ENCODE results near the gene CAMKK2. TPM values are rescaled to one million over a fixed set of nuclear protein-coding genes. Genes with fewer than 3 reads are reported as not detected.
"Not testable (repeated sequence)": the region's sequence is repeated elsewhere in the genome, so short reads cannot be mapped to it uniquely, and the experiment has no call there.

CAMKK2 gene
- total RNA-seq, 1 donor from 2014 or later: 36.5 TPM

DNA sequence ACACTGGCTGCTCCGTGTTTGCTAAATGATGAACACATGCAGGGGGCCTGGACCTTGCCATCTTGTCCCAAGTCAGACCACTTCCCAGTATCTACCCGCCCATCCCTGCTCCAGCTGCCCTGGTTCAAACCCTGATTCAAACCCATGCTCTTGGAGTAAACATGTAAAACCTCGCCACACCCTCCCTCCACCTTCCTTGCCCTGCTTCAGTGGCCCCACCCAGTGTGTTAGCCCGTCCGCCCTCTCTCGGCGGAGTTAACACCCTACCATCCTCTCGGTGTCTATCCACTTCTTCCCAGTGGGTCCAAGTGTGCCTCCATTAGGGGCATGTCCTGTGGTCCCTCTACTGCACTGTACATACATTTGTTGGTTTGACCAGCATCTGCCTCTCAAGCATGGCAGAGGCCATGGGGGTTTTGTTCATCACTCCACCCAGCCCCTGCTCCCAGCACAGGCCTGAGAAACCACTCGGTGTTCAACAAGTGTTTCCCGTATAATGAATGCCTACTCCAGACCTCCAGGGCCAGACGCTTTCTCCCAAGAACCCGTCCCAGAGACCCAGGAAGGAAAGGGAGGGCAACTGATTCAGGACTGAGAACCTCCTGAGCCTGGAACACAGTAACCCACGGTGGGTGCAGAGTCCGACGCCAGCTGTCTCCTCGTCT is 49.5 kb downstream of the CAMKK2 start:
- no peak for DNase-seq (ENCODE audit: low spot score)

DNA sequence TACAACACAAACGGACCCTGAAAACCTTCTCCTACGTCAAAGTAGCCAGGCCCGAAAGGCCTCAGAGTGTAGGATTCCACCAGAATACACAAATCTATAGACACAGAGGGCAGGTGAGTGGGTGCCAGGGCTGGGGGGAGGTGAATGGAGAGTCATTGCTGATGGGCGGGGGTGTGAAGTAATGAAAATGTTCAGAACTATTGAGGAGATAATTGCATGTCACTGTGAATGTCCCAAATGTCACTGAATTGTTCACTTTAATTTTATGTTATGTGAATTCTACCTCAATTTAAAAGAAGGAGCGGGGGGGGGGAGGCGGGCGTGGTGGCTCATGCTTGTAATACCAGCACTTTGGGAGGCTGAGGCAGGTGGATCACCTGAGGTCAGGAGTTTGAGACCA is 50.6 kb downstream of the CAMKK2 start:
- DNase-seq (ENCODE audit: low spot score): no peak

DNA sequence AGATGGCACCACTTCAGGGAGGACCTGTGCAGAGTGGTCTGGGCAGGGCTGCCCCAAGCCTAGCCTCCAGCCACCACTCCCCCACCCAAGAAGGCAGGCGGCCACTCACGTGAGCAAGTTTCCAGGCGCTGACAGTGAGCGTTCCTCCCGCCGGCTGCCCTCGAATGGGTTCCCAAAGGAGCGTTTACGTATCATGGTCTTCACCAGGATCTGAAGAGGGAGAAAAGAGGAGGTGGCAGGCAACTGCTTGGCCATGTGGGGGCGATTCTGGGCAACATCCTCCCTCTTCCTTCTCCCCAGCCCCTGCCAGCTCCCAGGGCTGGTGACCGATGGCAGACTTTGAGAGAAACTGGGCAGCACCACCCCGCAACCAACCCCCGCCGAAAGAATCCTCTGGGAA is 51.5 kb downstream of the CAMKK2 start:
- DNase-seq (ENCODE audit: low spot score): no peak

DNA sequence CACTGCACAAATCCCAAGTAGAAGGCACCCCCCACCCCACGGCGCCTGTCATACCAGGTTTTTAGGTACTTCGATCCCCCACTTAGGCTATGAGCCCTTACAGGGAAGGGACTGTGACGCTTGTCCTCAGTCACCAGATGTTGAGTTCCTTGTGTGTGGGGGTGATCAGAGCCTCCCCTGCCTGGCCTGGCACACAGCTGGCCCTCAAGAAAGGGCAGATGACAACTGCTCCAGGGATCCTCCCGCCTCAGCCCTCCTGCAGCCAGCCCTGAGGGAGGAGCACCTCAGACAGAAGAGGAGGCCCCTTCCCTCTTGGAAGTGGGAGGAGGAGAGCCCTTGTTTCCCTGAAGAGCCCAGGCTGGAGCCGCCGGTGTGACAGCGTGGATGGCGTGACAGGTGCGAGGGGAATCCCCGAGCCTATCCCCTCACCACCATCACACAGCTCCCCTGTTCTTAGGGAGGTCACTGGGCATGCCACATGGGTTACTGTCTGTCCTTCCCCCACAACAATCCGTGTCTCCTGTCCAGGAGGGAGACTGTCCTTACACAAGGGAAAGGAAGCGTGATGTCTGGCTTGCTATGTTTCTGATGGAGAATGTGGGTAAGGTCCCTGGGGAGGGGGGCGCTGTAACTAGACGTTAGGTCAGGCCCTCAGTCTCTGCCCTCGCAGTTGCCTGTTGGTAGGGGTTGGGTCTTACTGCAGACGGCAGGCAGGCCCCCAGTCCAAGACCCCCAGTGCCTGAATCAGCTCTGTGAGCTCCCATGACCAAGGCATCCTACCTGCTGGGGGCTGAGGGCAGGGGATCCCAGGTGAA is 55.1 kb downstream of the CAMKK2 start:
- DNase-seq (ENCODE audit: low spot score): no peak

DNA sequence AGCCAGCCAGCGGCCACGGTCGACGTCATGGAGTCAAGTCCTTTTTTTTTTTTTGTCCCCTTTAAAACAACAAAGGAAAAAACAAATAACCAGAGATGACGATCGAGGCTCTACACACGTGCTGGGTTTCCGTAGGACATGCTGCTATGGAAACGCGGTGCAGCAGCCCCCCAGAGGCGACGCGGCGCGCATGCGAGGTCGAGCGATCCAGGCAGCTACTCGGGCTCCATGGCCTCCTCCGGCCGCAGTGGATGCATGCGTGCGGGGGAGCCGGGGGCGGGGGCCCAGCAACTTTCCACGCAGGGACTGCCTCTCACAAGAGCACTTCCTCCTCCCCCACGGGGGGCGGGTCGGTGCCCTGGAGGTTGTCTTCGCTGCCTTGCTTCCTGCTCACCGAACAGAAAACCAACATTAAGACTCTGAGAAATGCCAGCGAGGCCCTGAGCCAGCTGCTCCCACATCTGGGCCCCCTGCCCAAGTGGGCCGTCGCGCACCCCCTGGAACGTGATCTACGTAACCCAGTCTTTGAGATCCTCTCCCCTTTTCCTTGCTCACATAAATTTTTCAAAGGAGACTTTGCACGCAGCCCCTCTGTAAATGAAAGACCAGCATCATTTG is 55.9 kb downstream of the CAMKK2 start:
- DNase-seq (ENCODE audit: low spot score): peak; percentile 72

DNA sequence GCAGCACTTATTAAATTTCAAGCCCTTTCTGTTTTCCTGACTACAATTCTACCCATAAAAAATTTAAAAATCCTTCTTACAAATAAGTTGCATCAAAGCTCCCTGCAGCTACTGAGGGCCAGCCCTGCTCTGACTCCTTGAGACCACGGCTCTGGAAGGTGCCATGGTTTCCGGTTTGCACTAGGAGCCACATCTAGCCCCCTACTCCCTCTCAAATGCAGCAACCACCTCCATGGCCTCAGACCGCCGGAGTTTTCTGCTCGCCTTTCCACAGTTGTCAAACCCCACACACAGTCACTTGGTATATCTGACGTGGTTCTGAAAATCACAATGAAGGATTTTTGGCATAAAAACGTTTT is 56.5 kb downstream of the CAMKK2 start:
- DNase-seq (ENCODE audit: low spot score): no peak

DNA sequence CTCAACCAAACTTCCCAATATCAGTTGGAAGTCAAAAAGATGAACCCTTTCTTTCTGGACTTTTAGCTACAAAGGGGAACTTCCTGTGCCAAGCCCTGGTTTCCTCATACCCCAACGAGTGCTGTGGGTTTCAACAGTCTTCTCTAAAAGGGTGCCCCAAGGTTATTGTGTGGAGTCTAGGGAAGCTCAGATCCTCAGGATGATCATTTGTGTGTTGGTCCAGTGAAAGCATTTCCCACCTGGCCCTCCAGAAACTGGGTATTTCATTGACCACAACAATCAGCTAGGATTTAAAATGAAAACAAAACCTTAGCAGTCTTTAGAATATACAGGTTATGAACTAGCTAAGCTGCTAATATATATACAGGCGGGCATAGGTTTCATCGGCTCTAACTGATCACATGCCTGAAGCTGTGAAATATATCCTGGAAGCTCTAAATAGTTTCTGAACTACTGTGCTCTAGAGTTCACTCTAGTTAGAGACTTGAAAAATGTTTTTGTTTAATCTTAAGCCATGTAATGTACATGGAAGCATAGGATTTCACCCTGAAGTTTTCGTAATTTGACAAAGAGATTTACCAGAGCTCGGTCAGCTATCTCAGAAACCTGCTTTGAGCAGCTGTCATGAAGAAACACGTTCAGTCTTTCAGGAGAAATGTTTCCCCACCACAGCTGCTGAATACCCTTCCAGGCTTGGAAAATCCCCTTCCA is 57.0 kb downstream of the CAMKK2 start:
- DNase-seq (ENCODE audit: low spot score): no peak

DNA sequence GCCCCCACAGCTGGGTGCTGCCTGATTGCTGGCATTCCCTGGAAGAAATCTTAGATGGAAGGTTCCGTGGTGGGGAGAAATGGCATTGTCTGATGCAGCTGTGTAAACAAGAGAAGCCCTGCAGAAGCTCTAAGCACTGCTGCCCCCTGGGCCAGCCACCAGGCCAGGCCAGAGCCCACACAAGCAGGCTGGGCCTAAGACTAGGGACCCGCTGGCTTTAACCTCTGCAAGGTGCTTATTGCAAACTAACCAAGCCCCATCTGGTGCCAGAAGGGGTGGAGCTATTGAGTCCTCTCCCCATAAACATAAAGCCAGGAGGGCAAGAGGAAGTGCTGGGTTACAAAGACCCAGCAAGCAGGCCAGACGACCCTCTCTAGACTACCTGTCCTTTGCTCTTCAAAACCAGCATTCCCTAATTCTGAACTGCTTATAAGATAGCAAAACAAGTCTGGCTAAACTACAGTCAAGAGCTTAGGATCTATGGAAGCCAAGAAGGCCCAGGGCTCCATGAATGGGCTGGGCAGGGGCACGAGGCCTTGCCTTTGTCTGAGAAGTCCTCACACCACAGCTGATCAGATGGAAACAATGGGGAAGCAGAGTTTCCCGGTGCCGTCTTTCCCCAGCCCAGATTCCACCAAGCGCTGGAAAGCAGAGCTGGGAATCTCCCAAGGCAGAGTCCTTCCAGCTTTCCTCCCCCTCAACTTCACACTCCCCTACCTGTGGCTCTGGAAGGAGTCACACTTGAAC is 57.7 kb downstream of the CAMKK2 start:
- no peak for DNase-seq (ENCODE audit: low spot score)

DNA sequence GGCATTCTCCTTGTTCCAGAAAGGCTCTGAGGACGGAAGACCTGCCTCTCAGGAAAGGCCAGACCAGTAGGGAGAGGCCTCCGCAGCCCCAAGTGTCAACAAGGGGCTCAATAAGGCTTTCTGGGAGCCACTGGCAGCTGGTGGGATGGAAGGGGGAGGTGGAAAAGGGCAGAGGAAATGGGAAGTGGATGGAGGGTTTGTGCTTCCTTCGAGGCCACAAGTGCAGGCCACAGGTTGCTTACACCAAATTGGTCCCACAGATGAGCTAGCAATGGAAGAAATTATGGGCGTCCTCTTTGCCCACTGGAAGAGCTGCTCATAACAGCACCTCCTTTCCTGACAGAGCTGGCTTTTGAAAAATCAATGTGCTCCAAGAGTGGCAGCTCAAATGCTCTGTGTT is 58.4 kb downstream of the CAMKK2 start:
- DNase-seq (ENCODE audit: low spot score): no peak

DNA sequence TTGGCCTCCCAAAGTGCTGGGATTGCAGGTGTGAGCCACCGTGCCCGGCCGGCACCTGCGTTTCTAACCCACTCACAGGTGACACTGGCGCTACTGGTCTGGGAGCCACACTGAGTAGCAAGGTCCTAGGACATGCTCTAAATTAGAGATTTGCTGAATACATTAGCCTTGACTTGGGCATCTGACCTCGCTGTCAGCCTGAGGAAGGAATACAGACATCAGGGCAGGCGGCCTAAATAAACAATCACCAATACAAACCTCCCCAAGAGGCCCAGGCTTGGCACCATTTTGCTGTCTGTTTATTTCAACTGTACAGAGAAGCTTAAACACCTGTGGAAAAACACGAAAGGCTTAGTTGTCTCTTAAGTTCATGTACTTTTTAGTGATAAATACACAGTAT is 59.1 kb downstream of the CAMKK2 start:
- no peak for DNase-seq (ENCODE audit: low spot score)

DNA sequence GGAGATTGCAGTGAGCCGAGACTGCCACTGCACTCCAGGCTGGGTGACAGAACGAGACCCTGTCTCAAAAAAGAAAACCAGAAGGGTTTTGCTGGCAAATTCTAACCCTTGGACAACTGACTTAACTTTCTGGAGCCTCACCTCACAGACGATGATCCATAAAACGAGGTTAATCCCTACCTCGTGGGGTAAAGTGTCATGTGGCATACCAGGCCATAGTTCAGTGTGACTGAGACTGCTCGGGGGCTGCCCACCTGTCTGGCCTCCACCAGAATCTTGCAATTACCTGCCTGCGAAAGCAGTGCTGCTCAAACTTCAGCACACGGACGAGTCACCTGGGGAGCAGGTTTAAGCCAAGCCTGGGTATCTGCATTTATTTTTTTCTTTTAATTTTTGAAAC is 59.7 kb downstream of the CAMKK2 start:
- DNase-seq (ENCODE audit: low spot score): no peak

DNA sequence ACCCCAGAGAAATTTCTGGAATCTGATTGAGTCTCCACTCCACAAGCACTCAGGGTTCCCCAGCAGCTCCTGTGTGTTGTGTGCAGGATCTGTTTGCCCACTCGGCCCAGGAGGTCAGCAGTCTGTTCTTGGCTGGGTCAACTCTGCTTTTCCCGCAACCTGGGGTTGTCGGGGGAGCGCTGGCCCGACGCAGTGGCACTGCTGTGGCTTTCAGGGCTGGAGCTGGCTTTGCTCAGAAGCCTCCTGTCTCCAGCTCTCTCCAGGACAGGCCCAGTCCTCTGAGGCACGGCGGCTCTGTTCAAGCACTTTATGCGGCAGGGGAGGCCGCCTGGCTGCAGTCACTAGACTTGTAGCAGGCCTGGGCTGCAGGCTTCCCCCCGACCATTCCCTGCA is 62.9 kb downstream of the CAMKK2 start:
- DNase-seq (ENCODE audit: low spot score): no peak

DNA sequence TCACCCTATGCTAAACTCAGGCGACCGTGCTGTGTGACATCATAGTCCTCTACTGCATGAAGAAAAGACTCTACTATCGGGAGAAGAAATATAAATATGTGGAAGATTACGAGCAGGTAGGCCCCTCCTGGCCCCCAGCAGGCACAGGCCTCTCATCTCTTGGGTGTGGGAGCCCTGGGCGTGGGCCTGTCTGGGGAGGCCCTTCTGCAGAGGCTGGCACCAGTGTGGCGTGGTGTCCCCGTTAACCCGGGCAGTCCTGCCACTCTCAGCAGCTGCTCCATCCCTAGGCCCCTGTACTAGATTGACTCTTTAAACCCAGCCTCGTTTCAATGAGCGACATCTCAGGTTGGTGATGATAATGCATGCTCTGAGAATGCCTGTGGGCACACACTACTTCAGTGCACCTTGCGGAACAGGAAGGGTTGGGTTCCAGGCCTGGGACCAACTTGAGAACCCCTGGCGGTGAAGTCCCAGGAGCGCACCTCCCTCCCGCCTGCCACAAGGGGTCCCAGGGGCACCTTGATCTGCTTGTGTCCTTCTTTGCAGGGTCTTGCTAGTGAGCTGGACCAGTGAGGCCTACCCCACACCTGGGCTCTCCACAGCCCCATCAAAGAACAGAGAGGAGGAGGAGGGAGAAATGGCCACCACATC is 63.4 kb downstream of the CAMKK2 start:
- DNase-seq (ENCODE audit: low spot score): no peak

DNA sequence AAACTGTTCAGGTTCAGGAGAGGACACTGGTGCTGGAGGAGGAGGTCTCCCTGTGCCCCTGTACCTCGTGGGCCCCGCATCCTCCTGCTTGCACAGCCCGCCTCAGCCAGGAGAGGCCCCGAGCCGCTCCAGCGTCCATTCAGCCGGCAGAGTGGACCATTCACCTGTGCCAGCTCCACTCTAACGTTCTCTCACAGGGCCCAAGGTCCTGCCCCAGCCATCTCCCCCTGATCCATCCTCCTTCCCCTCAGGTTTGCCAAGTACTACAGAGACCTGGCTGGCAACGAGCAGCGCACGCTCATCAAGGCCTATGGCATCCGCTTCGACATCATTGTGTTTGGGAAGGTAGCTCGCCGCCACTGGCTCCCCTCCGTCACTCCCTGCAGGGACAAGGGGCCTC is 64.3 kb downstream of the CAMKK2 start:
- DNase-seq (ENCODE audit: low spot score): no peak

DNA sequence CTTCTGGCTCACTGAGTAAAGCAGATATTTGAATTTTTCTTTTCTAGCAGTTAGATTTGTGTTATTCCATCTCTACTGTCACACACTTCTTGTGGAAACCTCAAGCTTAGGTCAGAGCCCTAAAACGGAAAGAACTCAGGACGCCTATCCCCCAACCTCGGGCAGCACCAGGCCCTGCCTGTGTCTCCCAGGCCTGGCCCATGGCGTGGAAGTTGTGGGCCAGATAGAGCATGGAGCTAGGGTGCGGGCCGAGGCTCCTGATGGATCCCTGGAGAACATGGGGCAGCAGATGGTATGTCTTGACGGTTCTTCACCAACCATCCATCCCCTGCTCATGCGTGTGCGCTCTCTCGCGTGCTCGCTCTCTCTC is 66.0 kb downstream of the CAMKK2 start:
- DNase-seq (ENCODE audit: low spot score): no peak

DNA sequence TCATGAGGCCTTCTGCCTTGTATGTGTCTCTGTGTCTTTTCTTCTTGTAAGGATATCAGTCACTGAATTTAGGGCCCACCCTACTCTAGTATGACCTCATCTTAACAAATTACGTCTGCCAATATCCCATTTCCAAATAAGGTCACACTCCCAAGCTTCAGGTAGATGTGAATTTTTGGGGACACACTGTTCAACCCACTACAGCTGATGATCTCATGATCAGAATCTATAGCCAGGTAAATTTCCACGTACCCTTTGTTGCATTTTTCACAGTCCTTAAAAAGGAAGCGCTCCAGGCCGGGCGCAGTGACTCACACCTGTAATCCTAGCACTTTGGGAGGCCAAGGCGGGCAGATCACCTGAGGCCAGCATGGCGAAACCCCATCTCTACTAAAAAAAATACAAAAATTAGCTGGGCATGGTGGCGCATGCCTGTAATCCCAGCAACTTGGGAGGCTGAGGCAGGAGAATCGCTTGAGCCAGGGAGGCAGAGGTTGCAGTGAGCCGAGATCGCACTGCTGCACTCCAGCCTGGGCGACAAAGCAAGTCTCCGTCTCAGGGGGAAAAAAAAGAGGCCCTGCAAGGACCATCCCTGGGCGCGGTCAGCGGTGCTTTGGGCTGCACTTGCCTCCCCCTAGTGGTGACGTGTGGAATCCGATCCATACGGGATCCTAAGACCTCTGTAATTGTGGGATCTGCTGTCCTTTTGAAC is 66.5 kb downstream of the CAMKK2 start:
- DNase-seq (ENCODE audit: low spot score): peak; percentile 60

DNA sequence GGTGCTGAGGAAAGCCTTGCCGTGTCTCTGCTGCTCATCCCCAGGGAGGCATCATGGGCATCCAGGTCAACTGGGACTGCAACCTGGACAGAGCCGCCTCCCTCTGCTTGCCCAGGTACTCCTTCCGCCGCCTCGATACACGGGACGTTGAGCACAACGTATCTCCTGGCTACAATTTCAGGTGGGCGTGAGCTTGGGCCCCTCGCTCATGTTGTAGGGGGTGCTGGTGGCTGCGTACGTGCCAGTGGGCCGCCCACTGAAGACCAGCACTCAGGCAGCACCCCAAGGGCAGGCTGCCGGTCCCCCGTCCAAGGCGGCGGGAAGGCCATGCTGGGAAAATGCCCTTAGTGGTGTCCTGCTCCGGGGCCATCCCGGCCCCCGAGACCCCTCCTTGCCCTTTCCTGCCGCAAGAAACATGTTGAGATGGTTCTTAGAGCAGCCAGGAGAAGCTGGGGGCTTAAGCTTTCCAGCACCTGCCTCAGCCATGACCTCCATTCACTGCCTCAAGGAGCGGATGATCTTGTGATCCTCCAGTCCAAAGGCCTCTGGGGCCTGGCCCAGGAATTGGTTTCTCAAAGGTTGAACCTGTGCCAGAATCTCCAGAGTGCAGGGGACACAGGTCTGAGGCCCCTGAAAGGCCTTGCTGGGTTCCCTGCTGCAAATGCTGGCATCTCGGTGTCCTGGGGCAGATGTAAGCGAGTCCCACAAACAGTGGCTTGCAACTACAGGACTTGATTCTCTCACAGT is 67.4 kb downstream of the CAMKK2 start:
- DNase-seq (ENCODE audit: low spot score): no peak

DNA sequence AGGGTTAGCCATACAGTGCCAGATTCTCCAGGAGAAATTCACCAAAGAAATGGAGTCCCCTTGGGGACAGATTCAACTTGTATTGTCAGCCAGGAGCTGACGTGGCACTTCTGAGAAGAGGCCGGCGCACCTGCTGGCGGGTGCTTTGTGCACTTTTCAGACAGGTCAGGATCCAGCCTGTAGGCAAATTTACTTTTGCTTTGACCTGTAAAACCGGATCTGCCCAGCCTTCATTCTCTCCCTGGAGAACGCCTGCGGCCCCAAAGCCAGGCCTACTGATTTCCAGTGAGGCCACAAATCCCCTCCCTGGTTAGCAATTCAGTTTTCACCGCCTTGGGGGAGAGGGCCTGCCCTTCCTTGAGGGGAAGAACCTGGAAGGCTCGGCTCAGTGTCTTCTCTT is 69.2 kb downstream of the CAMKK2 start:
- peak; percentile 79 for DNase-seq (ENCODE audit: low spot score)

DNA sequence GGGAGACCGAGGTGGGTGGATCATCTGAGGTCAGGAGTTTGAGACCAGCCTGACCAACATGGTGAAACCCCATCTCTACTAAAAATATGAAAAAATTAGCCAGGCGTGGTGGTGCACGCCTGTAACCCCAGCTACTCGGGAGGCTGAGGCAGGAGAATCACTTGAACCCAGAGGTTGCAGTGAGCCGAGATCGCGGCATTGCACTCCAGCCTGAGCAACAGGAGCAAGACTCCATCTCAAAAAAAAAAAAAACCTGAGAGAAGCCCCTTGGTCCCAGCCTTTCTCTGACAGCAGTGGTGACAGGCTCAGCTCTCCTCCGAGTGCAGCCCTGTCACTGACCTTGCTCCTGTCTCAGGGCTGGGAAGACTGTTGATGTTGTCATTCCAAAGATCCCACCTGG is 69.6 kb downstream of the CAMKK2 start:
- not testable (repeated sequence) for DNase-seq (ENCODE audit: low spot score)

DNA sequence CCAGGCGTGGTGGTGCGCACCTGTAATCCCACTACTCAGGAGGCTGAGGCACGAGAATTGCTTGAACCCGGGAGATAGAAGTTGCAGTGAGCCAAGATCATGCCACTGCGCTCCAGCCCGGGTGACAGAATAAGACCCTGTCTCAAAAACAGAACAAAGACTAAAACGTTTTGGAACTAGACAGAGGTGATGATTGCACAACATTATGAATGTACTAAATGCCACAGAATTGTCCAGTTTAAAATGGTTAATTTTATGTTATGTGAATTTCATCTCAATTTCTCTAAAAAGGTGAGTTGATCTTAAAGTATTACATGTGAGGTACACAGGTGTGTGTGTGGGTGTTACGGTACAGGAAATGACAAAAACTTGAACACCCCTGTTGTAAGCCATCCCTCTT is 70.1 kb downstream of the CAMKK2 start:
- no peak for DNase-seq (ENCODE audit: low spot score)
